C1 segment of cervical spinal cord (tissue), 14 donors: ENCODE measurements around the gene XPO4.
"Not testable (repeated sequence)": the region's sequence is repeated elsewhere in the genome, so short reads cannot be mapped to it uniquely, and the experiment has no call there.

Experiments
- DNase-seq, 14 donors: peaks; one replicate each; lab custom pipeline; 2025; lab: John Stamatoyannopoulos, UW

XPO4 gene

DNA sequence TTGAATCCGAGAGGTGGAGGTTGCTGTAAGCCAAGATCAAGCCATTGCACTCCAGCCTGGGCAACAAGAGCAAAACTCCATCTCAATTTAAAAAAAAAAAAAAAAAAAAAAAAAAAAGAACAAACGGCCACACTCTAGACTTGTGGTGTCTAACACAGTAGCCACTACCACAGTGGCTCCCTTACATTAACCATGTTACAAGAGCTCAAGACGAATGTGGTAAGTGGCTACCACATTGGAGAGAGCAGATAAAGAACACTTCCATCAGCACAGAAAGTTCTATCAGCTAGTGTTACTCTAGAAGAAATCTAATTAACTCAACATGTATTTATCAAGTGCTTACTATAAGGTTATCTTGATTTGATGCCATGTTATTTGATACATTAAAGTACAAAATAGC is 11.5 kb downstream of the XPO4 start:
- DNase-seq = no peak

GRCh38 chr13:20890540-20890939 is 12.0 kb downstream of the XPO4 start:
- not testable (repeated sequence) for DNase-seq

DNA sequence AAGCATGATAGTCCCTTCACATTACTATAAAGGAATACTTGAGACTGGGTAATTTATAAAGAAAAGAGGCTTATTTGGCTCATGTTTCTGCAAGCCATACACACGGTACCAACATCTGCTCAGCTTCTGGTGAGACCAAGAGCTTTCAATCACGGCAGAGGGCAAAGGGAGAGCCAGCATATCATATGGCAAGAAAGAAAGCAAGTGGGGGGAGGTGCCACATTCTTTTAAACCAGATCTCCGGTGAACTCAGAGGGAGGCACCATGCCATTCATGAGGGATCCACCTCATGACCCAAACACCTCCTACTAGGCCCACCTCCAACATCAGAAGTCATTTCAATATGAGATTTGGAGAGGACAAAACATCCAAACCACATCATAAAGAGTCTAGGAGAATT is 20.3 kb downstream of the XPO4 start:
- no peak for DNase-seq

DNA sequence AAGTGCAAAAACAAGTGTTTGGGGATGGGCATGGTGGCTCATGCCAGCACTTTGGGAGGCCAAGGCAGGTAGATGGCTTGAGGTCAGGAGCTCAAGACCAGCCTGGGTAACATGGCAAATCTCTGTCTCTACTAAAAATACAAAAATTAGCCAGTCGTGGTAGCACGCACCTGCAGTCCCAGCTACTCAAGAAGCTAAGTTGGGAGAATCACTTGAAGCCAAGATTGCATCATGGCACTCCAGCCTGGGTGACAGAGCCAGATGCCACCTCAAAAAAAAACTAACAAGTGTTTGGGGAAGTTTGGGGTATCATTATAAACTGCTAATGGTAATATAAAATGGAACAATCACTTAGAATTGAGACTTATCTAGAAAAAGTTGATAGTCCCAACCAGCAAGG is 24.6 kb downstream of the XPO4 start:
- DNase-seq = no peak

DNA sequence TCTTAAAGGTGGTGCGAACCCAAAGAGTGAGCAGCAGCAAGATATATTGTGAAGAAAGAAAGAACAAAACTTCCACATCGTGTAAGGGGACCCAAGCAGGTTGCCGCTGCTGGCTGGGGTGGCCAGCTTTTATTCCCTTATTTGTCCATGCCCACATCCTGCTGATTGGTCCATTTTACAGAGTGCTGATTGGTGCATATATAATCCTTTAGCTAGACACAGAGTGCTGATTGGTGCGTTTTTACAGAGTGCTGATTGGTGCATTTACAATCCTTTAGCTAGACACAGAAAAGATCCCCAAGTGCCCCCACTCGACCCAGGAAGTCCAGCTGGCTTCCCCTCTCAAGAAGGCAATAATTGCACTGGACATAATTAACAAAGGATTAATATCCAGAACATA is 25.7 kb downstream of the XPO4 start:
- not testable (repeated sequence) for DNase-seq

GRCh38 chr13:20874439-20874838 is 28.1 kb downstream of the XPO4 start:
- not testable (repeated sequence) for DNase-seq

DNA sequence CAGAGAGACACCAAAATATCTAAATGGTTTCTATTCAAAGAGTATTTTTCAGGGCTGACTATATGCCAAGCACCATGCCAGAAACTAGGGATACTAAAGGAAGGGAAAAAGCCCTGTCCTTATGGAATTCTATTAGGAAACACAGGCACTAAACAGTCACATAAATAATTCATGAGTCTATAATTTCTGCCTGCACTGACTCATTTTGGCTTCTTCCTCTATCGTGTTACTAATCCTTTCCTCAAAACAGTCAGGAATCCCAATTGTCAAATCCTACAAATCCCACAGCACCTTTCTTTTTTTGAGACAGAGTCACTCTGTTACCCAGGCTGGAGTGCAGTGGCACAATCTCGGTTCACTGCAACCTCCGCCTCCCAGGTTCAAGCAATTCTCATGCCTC is 29.2 kb downstream of the XPO4 start:
- DNase-seq = no peak

GRCh38 chr13:20870829-20871228 is 31.7 kb downstream of the XPO4 start:
- no peak for DNase-seq

DNA sequence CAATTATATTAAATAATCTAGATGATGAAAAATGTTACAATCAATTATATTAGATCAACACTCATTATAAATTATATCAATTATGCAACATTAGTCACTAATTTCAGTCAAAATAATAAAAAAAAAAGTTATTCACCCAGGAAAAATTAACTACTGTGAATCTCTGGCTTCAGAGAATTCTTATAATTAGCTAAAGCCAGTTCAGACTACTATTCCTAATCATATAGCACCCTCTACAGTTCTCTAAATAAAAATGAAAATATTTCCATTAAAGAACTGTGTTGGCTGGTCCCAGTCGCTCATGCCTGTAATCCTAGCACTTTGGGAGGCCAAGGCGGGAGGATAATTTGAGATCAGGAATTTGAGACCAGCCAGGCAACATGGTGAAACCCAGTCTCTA is 33.0 kb downstream of the XPO4 start:
- no peak for DNase-seq

DNA sequence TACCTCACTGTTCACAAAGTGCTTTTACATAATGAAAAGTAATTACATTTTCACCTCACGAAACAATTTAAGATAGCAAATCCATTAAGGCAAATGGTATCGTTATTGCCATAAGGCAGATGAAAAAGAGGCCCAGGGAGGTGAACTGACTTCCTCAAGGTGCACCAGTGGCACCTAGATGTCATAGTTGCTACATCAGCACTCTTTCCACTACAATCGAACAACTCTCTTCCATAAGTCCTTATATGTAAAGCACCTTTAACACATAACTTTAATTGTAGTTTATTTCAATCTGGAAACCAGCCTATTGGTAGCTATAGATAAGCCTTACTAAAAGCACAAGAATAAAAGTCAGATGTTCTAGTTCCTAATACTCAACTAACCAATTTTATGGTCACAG is 35.1 kb downstream of the XPO4 start:
- no peak for DNase-seq

DNA sequence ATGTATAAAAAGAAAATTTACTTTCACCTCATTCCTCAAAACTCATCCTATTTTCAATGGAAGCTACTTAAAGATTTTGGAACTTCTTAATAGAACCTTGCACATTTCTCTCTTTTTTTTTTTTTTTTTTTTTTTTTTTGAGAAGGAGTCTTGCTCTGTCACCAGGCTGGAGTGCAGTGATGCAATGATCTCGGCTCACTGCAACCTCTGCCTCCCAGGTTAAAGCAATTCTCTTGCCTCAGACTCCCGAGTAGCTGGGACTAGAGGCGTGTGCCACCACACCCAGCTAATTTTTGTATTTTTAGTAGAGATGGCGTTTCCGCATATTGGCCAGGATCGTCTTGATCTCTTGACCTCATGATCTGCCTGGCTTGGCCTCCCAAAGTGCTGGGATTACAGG is 40.9 kb downstream of the XPO4 start:
- not testable (repeated sequence) for DNase-seq

DNA sequence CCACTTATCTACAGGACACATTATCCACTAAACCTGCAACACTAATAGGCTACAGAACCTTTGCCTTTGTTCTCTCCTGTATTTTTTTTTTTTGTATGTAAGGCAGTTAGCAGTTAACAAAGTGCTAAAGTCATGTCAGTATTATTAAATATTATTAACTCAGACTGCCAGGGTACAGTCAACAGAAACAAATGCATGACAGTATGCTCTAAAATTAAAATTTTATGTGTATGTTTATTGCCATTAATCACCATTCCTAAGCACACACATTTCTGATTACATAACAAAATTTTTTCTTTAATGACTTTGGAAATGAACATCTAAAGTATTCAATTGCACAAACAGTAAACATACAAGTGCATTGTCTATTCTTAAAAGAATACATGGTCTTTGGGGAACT is 41.7 kb downstream of the XPO4 start:
- no peak for DNase-seq

GRCh38 chr13:20856650-20857049 is 45.9 kb downstream of the XPO4 start:
- no peak for DNase-seq

DNA sequence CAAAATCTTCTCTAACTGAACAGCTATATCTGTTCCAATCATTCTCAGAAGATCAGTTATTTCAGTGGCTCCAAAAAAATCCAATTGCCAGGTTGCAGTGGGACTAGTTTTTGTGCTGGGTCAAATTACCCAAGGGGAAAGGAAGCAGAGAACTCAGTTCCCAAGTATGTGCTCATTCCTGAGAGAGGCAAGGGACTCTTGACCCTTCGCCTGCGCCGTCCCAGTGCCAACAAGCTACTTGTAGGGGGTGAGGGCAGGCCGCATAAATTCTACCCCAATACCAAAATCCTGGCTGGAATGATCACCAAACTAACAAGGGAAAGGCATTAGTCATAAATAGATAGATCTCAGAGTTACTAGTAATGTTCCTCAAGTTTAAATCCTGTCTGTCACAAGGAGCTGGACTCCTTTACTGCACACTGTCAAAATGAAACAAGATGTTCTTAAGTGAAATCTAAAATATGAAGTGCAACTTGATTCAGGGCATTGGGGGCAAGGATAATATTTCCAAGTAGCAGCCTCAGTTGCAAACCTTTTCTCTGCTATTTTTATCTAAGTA is 50.6 kb downstream of the XPO4 start:
- no peak for DNase-seq

DNA sequence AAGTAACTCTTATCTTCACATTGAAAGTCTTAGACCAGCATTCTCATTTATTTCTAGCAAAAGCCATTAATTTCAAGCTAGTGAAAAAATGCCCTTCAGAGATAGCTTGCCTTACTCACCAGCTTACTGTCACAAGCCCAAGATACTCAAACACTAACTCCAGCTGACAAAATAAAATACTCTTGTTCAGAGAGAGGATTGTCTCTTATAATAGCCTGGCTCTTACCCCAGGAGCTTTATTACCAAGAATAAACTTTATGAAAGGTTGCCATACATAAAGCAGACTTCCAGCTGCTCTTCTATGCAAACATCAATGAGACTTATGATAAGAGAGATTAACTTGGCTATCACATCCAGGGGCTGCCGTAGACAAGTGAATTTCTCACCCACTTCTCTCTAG is 53.6 kb downstream of the XPO4 start:
- DNase-seq = no peak

GRCh38 chr13:20848203-20848602 is 54.3 kb downstream of the XPO4 start:
- DNase-seq = no peak

DNA sequence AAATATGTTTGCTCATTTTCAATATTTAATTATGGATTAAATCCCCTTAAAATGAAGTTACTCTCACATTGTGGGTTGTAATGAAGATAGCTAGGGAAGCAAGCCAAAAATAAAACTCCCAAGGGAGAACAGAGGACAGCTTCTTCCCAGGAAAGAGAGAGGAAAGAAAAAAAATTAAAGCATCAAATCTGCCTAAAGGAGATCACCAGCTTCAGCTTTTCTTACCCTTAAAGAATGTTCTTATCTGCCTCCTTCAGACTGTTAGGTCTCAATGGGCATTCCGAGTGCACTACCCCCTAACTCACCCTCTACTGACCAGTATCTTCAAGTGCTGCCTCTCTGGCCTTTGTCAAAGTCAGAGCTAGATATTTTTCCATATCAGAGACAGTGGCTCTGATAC is 55.2 kb downstream of the XPO4 start:
- DNase-seq = no peak

DNA sequence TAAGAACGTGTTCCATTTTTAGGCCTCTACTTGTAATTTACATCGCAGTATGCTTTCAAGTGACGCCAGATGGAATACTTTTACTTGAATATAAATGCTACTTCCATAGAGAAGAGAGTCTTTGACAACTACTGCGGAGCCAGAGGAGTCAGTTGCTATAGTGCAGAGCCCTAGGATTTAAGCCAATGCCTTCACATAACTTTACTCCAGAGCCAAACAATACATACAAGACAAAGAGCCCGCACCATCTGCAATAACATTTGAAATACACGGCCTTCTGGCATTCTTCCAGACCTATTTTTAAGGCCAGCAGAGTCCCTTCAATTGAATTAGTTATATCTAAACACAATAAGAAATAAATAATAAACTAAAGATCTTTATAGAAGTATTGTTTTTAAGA is 59.4 kb downstream of the XPO4 start:
- DNase-seq = peak in 1 of 14 donors; percentile 20

- DNase-seq = no peak
Measured at GRCh38 chr13:20840568-20840967, 62.0 kb downstream of the XPO4 start.

- DNase-seq = no peak
Measured at GRCh38 chr13:20833900-20834679, 68.5 kb downstream of the XPO4 start.

GRCh38 chr13:20832861-20833260 is 69.7 kb downstream of the XPO4 start:
- DNase-seq = no peak

DNA sequence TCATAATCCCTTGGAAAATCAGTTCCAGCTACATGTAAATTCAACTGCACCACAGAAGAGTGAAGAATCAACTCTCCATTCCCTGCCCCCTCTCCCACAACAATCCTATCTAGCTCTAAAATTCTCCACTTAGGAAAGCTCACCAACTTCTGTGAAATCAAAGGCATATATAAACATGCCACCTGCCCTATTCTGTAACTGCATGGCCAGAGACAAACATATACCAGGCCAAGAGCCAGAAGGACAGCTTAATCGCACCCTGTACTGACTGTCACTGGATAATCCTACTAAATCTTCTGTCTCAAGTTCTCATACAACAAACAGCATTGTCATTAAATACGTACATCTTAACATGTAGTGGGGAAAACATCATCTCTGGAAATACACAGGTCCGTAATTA is 70.6 kb downstream of the XPO4 start:
- peak in 1 of 14 donors; percentile 48 for DNase-seq

GRCh38 chr13:20831254-20831653 is 71.3 kb downstream of the XPO4 start:
- DNase-seq = no peak
